Sigmoid colon (tissue), 7 donors: Measurements from ENCODE around the gene SPC24. TPM values are rescaled to one million over a fixed set of nuclear protein-coding genes. Genes with fewer than 3 reads are reported as not detected.

Source experiments
- DNase-seq: peaks from one replicate; pipeline ENCODE4 v3.0.0-alpha.2; 2019
- H3K27ac ChIP-seq, 4 donors: fragments of 200-600 bp; sonication (generic); one replicate each; pipeline ENCODE4 v1.5.1; 2016 to 2019; ENCODE audit warnings: mild to moderate bottlenecking in 1 of 4
- H3K27me3 ChIP-seq, 3 donors: fragments of 200-600 bp; sonication (generic); one replicate each; pipeline ENCODE4 v1.5.1; 2019; ENCODE audit warnings: mild to moderate bottlenecking in 1 of 3
- H3K36me3 ChIP-seq, 4 donors: fragments of 200-600 bp; sonication (generic); one replicate each; pipeline ENCODE4 v1.5.1; 2016 to 2019
- H3K4me1 ChIP-seq, 4 donors: fragments of 200-600 bp; sonication (generic); one replicate each; pipeline ENCODE4 v1.5.1; 2017 to 2019
- H3K4me3 ChIP-seq, 4 donors: fragments of 200-600 bp; sonication (generic); one replicate each; pipeline ENCODE4 v1.5.1; 2017 to 2019; ENCODE audit warnings: mild to moderate bottlenecking in 2 of 4, moderate library complexity in 1 of 4
- H3K9me3 ChIP-seq, 4 donors: fragments of 200-600 bp in 3 of 4; sonication (generic) in 3 of 4; one replicate each; pipeline versions ENCODE4 v1.5.1 to v1.6.1; 2013 to 2019
- EP300 ChIP-seq, 4 donors: sonication (generic); formaldehyde crosslinking; IDR thresholded peaks; one replicate each; pipeline ENCODE4 v1.6.1; 2017; ENCODE audit warnings: antibody characterized with exemption in 4 of 4
- POLR2A ChIP-seq, 2 donors: fragments of 450-650 bp; IDR thresholded peaks; one replicate each; pipeline ENCODE4 v1.6.1; 2016; ENCODE audit warnings: antibody characterized with exemption in 2 of 2, mild to moderate bottlenecking in 2 of 2, moderate library complexity in 2 of 2
- POLR2AphosphoS5 ChIP-seq, 4 donors: sonication (generic); formaldehyde crosslinking; IDR thresholded peaks; one replicate each; pipeline ENCODE4 v1.6.1; 2017; ENCODE audit warnings: antibody characterized with exemption in 4 of 4
- WGBS, 2 donors: extraction: QIAGEN DNeasy Blood & Tissue Kit; methylation state at CpG; one replicate each; pipeline ENCODE4 v1.1.7; 2013; 5-methylcytosine and 5-hydroxymethylcytosine counted together
- intact Hi-C: fragments of 100-400 bp; cut with DNase I; formaldehyde crosslinking; loops from one replicate; pipeline ENCODE4 v1.15.1; 2023
- polyA plus RNA-seq, 3 donors: library from polyadenylated mRNA; stranded (reverse); fragments of 200-250 nt; gene quantifications; one replicate each; pipeline ENCODE4 v1.2.3, GENCODE V29; 2013
- total RNA-seq, 4 donors: library from RNA; depleted of rRNA; stranded (reverse); fragments of >200 nt; gene quantifications; one replicate each; pipeline ENCODE4 v1.1.0, GENCODE V29; 2016
- TF ChIP-seq, protein P1 (sequence below), 4 experiments: fragments of 450-650 bp in 3 of 4; fragments of 200-600 bp in 1 of 4; IDR thresholded peaks; one replicate each; pipeline ENCODE4 v1.5.1; 2016 to 2019; ENCODE audit warnings: antibody characterized with exemption in 4 of 4, mild to moderate bottlenecking in 3 of 4, moderate library complexity in 2 of 4
- donor health status: healthy with polysubstance abuse.
- donor health status: Bipolar disorder and iron deficiency.
- donor health status: healthy.

Gene SPC24
- total and polyA plus RNA-seq, 7 donors, result 0.99 to 13.0 (median 2.1) TPM

DNA sequence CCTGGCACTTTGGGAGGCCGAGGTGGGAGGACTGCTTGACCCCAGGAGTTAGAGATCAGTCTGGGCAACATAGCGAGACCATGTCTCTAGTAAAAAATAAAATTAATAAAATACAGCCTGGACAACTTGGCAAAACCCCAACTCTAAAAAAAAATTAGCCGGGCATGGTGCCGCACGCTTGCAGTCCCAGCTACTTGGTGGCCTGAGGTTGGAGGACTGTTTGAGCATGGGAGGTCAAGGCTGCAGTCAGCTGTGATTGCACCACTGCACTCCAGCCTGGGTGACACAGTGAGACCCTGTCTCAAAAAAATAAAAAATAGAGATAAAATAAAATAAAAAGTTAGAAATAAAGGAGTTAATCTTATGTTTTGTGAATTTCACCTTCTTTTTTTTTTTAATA is 15.6 kb upstream of the SPC24 start:
- H3K4me3 ChIP-seq, result no peak overlapping the region
- DNase-seq, result no peak
- H3K36me3 ChIP-seq, result peaks cover 50 to 99% (median 86%) of the 10 kb centered on the region in 4 donors
- intact Hi-C loops, result no loop called here
- peaks cover 0 to 68% (median 60%) of the 10 kb centered on the region in 4 donors for H3K4me1 ChIP-seq
- WGBS, 2 donors, result 88 to 92% methylated on average over 5 of the region's 5 CpGs
- TF ChIP-seq EP300 (IDR thresholded peaks at IDR 0.05), result no peak
- no peak for TF ChIP-seq POLR2A (IDR thresholded peaks at IDR 0.05)
- TF ChIP-seq, protein P1, sequence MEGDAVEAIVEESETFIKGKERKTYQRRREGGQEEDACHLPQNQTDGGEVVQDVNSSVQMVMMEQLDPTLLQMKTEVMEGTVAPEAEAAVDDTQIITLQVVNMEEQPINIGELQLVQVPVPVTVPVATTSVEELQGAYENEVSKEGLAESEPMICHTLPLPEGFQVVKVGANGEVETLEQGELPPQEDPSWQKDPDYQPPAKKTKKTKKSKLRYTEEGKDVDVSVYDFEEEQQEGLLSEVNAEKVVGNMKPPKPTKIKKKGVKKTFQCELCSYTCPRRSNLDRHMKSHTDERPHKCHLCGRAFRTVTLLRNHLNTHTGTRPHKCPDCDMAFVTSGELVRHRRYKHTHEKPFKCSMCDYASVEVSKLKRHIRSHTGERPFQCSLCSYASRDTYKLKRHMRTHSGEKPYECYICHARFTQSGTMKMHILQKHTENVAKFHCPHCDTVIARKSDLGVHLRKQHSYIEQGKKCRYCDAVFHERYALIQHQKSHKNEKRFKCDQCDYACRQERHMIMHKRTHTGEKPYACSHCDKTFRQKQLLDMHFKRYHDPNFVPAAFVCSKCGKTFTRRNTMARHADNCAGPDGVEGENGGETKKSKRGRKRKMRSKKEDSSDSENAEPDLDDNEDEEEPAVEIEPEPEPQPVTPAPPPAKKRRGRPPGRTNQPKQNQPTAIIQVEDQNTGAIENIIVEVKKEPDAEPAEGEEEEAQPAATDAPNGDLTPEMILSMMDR (IDR thresholded peaks at IDR 0.05), result no peak
- TF ChIP-seq POLR2AphosphoS5 (IDR thresholded peaks at IDR 0.05), result peak in 1 of 4 donors; percentile 36
- H3K27me3 ChIP-seq, result no peaks in the 10 kb centered on the region
- H3K9me3 ChIP-seq, result no peaks in the 10 kb centered on the region
- H3K27ac ChIP-seq, result peak overlapping the region; percentile 87 to 95 (median 92)

- intact Hi-C loops, result no loop called here
- Histone ChIP-seq H3K9me3 (no peaks in the 10 kb centered on the region), H3K4me1 (peaks cover 0 to 78% (median 70%) of the 10 kb centered on the region in 4 donors), H3K27ac (peak overlapping the region; percentile 87 to 95 (median 92)), H3K4me3 (no peak overlapping the region), H3K27me3 (no peaks in the 10 kb centered on the region), H3K36me3 (peaks cover 49 to 92% (median 79%) of the 10 kb centered on the region in 4 donors)
- WGBS, 2 donors, result 91 to 93% methylated on average over 31 of the region's 31 CpGs
- TF ChIP-seq POLR2A (IDR thresholded peaks at IDR 0.05) (no peak), EP300 (IDR thresholded peaks at IDR 0.05) (no peak), POLR2AphosphoS5 (IDR thresholded peaks at IDR 0.05) (peak in 2 of 4 donors; percentile 31 to 55)
- TF ChIP-seq, protein P1 (IDR thresholded peaks at IDR 0.05), result no peak
- DNase-seq, result peak; percentile 75
These were observed 14.5 kb upstream of the SPC24 start for GRCh38 chr19:11169896-11170678.

- Histone ChIP-seq H3K27ac (peak overlapping the region; percentile 87 to 95 (median 92)), H3K4me1 (peaks cover 0 to 93% (median 84%) of the 10 kb centered on the region in 4 donors), H3K4me3 (no peak overlapping the region), H3K36me3 (peaks cover 38 to 77% (median 64%) of the 10 kb centered on the region in 4 donors), H3K27me3 (no peaks in the 10 kb centered on the region), H3K9me3 (no peaks in the 10 kb centered on the region)
- DNase-seq, result no peak
- peak in 2 of 4 donors; percentile 4 to 52 for TF ChIP-seq POLR2AphosphoS5 (IDR thresholded peaks at IDR 0.05)
- no peak for TF ChIP-seq POLR2A (IDR thresholded peaks at IDR 0.05)
- intact Hi-C loops, result no loop called here
- WGBS, 2 donors, result 89 to 91% methylated on average over 7 of the region's 7 CpGs
These were observed 13.0 kb upstream of the SPC24 start for GRCh38 chr19:11168568-11168967.

DNA sequence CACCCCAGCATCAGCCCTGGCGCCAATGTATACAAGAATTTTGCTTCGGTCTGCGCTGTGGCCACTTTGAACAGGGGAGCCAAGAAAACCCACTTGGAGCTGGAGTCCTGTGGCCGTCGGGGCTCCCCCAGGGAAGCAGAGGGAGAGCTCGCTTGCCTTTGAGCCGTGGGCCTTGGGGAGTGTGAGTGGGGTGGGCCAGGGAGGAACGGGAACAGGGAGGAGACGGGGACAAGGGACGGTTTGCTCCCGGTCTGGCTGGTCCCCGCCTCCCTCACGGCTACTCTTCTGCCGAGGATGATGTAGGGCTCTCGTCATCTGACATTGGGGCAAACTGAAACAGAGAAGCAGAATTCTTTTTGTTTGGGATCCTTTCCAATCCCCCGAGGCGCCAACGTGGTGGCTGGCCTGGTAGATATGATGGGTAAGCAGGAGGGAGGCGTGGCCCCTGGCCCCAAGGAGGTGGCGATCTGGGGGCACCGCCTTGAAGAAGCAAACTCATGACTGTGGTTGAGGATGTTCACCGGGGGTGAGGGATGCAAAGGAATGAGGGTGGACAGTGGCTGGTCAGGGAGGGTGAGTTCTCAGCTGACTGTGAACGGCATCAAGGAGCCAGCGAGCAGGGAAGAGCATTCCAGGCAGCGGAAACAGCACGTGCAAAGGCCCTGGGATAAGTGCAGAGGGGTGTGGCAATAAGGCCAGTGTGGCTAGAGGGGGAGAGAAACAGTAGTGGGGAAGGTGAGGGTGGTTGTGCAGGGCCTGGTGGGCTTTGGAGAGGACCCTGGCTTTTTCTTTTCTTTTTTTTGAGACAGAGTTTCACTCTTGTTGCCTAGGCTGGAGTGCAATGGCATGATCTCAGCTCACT is 10.9 kb upstream of the SPC24 start:
- Histone ChIP-seq H3K36me3 (peaks cover 23 to 57% (median 46%) of the 10 kb centered on the region in 4 donors), H3K27ac (peak overlapping the region; percentile 87 to 95 (median 92)), H3K27me3 (no peaks in the 10 kb centered on the region), H3K9me3 (no peaks in the 10 kb centered on the region), H3K4me1 (peaks cover 0 to 89% (median 85%) of the 10 kb centered on the region in 4 donors), H3K4me3 (no peak overlapping the region)
- TF ChIP-seq, protein P1 (IDR thresholded peaks at IDR 0.05), result no peak
- TF ChIP-seq POLR2AphosphoS5 (IDR thresholded peaks at IDR 0.05) (peak in 3 of 4 donors; percentile 14 to 54 (median 20)), POLR2A (IDR thresholded peaks at IDR 0.05) (peak in 1 of 2 donors; percentile 23), EP300 (IDR thresholded peaks at IDR 0.05) (peak in 2 of 4 donors; percentile 8 to 34)
- 78 to 81% methylated on average over 26 of the region's 26 CpGs for WGBS, 2 donors
- peak; percentile 82 for DNase-seq
- intact Hi-C loops, result no loop called here
